NCI-H1436 (cell line): Measurements from ENCODE around the gene PRB4.
"Not testable (repeated sequence)": the region's sequence is repeated elsewhere in the genome, so short reads cannot be mapped to it uniquely, and the experiment has no call there.

ENCODE experiments used
- DNase-seq: peaks from one replicate; lab custom pipeline; 2025; lab: John Stamatoyannopoulos, UW

PRB4 gene

GRCh38 chr12:11310336-11310735 is at the start of gene PRB4:
Gene PRB4, minus strand, starts transcription at chr12:11310436. Its CDS starts 38 bp downstream, at chr12:11310398.
- DNase-seq, result no peak

GRCh38 chr12:11351736-11352135 is 41.5 kb upstream of the PRB4 start:
- DNase-seq, result not testable (repeated sequence)

- no peak for DNase-seq
These were observed 38.2 kb upstream of the PRB4 start for GRCh38 chr12:11348439-11348838.

GRCh38 chr12:11347810-11348209 is 37.6 kb upstream of the PRB4 start:
- DNase-seq, result no peak

- DNase-seq, result no peak
These were observed 34.3 kb upstream of the PRB4 start for GRCh38 chr12:11344500-11344899.

- DNase-seq, result no peak
These were observed 14.2 kb upstream of the PRB4 start for GRCh38 chr12:11324426-11324825.

GRCh38 chr12:11321980-11322379 is 11.7 kb upstream of the PRB4 start:
- no peak for DNase-seq

GRCh38 chr12:11307143-11307542 is 3.1 kb downstream of the PRB4 start:
- no peak for DNase-seq

GRCh38 chr12:11273449-11273848 is 36.8 kb downstream of the PRB4 start:
- DNase-seq, result no peak

- no peak for DNase-seq
These were observed 40.6 kb downstream of the PRB4 start, which contains the start of gene PRB3 for GRCh38 chr12:11269607-11270006. Gene PRB3, minus strand, starts transcription at chr12:11269707. Its CDS starts 38 bp downstream, at chr12:11269669.

- DNase-seq, result no peak
These were observed 45.7 kb downstream of the PRB4 start for GRCh38 chr12:11264501-11264900.
